Camera-type eye (tissue), 1 donor: ENCODE measurements around the gene TNKS1BP1. TPM values are rescaled to one million over a fixed set of nuclear protein-coding genes. Genes with fewer than 3 reads are reported as not detected.

Source experiments
- total RNA-seq: library from RNA; depleted of rRNA; stranded (reverse); fragments of >200 nt; gene quantifications from one replicate; pipeline ENCODE4 v1.2.3, GENCODE V29; 2014

The TNKS1BP1 gene
- 49.8 TPM for total RNA-seq

GRCh38 chr11:57324886-57325734 is at the start of gene TNKS1BP1:
TSS of gene TNKS1BP1 (minus strand) at chr11:57324952. CDS start at chr11:57321885, 3,067 bp downstream.

GRCh38 chr11:57338142-57338541 is 13.4 kb upstream of the TNKS1BP1 start, which contains the start of gene P2RX3:
TSS of gene P2RX3 (plus strand) at chr11:57338352. CDS start at chr11:57338551, 199 bp downstream.

GRCh38 chr11:57335343-57336110 is 10.8 kb upstream of the TNKS1BP1 start, which contains the start of gene SSRP1:
TSS of gene SSRP1 (minus strand) at chr11:57335892. CDS start at chr11:57335121, 771 bp downstream.

Other genes starting within 250 kb of the TNKS1BP1 start
- gene LRRC55, start 143.0 kb downstream of the TNKS1BP1 start, total RNA-seq, result 1.8 TPM
- 42.7 TPM for gene APLNR, start 87.7 kb downstream of the TNKS1BP1 start, total RNA-seq
- 69.4 TPM for gene SSRP1, start 10.9 kb upstream of the TNKS1BP1 start, total RNA-seq
- gene P2RX3, start 13.4 kb upstream of the TNKS1BP1 start, total RNA-seq, result 1.3 TPM
- not detected for gene PRG3, start 56.2 kb upstream of the TNKS1BP1 start, total RNA-seq
- not detected for gene PRG2, start 65.7 kb upstream of the TNKS1BP1 start, total RNA-seq
- gene SLC43A3, start 102.2 kb upstream of the TNKS1BP1 start, total RNA-seq, result 19.0 TPM
- gene RTN4RL2, start 135.6 kb upstream of the TNKS1BP1 start, total RNA-seq, result 0.93 TPM
- 11.8 TPM for gene SLC43A1, start 190.8 kb upstream of the TNKS1BP1 start, total RNA-seq
- 18.0 TPM for gene TIMM10, start 205.8 kb upstream of the TNKS1BP1 start, total RNA-seq
- 0.88 TPM for gene SMTNL1, start 212.6 kb upstream of the TNKS1BP1 start, total RNA-seq
- 23.0 TPM for gene UBE2L6, start 242.7 kb upstream of the TNKS1BP1 start, total RNA-seq